Left colon (tissue), 2 donors: ENCODE results near the gene MTA3. TPM values are rescaled to one million over a fixed set of nuclear protein-coding genes. Genes with fewer than 3 reads are reported as not detected.

Experiments
- ATAC-seq: fragments of 200-7000 bp; cut with Tn5 transposase; one replicate; pipeline ENCODE4 v1.9.1; 2020; ENCODE audit warnings: mild to moderate bottlenecking, moderate library complexity
- DNase-seq, 2 donors: peaks; one replicate each; pipeline ENCODE4 v3.0.0-alpha.2; 2020
- intact Hi-C, 2 donors: fragments of 100-400 bp; cut with DNase I in 1 of 2; cut with micrococcal nuclease in 1 of 2; formaldehyde crosslinking; loops; one replicate each; pipeline versions ENCODE4 v1.11.2 to v1.14.0; 2022; cut with DNase I, micrococcal nuclease
- total RNA-seq, 2 donors: library from RNA; stranded (reverse); fragmentation: NEBNext Ultra II Directional; extraction: Animal tissue kit (Norgen Biotek cat#: 25700); gene quantifications; one replicate each; pipeline ENCODE4 v1.2.1, GENCODE V29; 2021
- donor health status: DM: no; HTN: no; CAD: no.
- donor health status: DM: yes; HTN: yes; CAD: no.

The MTA3 gene
- total RNA-seq, 2 donors from 2014 or later, result 39.1 to 47.4 TPM

DNA sequence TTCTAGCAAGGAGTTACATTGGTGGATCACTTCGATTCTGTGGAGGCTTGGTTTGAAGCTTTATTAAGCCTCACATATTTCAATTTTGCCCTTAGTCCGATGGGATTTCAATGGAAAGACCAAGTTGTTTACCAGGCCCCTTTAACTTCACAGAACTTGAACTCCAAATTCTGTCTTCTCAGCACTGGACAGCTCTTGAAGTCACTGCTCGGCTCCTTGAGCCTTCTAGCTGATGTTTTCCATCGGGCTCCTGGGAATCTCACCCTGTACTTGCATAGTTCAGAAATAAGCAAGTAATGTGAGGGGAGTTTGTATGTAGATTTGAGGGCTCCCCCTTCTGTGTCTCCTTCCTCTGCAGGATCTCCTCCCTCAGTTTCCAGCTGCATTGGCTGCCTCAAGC is 180.4 kb downstream of the MTA3 start:
- intact Hi-C loops, result no loop called here
- ATAC-seq (no peak), DNase-seq (no peak)

DNA sequence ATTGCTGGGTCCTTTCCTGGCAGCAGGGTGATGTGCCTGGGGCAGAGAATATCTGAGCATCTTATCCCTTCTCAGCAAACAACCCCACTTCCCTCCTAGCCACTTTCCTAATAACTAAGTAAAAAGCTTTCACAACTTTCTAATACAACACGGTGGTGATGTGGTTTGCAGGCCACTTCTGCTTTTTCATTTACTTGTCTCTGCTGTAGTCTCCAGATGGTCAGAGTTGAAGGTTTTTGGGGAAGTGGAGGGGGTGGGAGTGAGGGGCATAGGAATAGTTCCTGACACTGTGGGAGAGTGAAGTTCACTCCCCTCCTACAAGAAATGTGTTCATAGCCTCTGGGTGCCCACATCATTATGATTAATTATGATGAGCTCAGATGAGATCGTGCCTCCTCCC is 183.9 kb downstream of the MTA3 start:
- DNase-seq, result no peak

DNA sequence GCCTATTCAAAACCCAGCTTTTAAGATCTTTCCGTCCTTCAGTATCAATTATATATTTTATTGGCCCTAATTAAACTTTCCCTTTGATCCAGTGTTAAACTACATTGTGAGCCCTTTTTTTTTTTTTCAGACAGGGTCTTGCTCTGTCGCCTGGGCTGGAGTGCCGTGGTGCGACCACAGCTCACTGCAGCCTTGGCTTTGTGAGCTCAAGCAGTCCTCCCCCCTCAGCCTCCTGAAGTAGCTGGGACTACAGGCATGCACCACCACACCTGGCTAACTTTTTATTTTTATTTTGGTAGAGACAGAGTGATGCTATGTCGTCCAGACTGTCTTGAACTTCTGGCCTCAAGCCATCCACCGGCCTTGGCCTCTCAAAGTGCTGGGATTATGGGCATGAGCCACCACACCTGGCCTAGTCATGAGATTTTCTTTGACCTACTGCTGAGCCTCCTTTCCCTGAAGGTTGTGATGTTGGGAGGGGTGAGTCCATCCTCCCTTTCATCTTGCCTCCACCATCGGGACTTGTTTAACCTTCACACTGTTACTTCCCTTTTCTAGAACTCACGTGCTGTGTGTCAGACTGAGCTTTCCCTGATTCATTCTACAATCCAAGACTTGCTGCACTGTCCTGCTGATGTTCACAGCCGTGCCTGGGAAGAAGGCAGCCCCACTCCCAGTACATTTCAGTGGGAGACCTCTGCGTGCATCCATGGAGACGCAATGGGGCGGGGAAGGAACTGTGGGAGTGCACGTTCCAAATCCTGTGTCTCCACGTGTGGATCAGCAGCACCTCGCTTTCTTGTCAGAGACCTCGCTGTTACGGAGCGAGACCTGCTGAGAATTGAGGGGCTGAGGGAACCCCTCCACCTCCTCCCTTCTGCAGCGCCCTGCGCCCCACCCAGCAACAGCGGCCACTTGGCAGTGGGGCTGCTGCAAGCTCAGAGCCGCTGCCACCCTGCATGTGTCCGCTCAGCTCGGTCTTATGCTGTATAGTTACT is 184.7 kb downstream of the MTA3 start:
- DNase-seq (no peak), ATAC-seq (no peak)
- intact Hi-C loops, result no loop called here

More for the DNA sequence above, 183.9 kb downstream of the MTA3 start:
- intact Hi-C loops, result no loop called here
- ATAC-seq, result no peak

DNA sequence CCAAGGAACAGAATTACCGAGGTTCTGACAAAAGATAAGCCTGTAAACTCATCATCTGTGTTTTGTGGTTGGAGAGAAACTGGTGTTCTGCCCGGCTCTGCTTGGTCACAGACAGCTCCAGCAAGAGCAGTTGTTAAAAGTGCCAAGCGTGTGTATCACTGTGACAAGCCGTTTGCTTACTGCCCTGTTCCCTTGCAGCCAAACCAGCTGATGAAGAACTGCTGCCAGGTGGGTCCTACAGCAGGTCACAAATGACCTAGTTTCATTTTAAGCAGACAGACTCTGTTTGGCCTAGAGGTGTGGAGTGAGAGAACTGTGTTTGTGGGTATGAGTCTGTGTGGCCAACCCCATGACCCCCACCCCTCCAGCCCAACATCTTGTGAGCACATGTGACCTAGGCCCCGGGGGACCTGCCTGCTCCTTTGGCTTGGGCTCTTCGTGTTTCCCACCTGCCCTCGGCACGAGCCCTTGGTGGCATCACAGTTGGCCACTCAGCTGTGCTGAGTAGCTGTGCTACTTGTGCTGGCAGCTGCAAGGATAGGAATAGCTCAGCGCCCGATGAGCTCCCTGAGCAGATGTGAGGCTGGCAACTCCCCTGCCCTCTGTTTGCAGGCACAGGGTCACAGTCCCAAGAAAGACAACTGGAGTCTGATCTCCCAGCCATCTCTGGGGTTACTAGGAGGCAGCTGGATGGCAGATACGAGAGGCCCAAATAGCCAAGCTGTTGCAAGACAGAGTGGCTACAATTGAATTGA is 185.8 kb downstream of the MTA3 start:
- no peak for DNase-seq
- ATAC-seq, result no peak
- intact Hi-C loops, result no loop called here

DNA sequence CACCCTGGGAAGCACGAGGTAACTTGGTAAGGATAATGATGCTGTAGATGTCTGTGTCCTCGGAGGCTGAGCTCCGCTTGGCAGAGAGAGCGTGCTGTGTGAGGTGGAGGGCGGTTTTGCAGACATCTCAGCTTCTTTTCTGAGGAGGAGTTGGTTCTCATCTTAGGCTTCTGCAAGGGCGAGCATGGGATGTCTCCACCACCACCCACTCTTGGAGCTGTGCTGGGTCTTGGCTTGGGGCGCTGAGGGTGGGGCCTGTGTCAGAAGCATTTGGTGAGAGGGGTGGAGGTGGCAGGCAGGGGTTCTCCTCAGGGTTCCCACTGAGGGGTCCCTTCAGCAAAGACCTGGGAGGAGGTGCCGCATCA is 186.3 kb downstream of the MTA3 start:
- DNase-seq (no peak), ATAC-seq (no peak)
- intact Hi-C loops, result no loop called here

DNA sequence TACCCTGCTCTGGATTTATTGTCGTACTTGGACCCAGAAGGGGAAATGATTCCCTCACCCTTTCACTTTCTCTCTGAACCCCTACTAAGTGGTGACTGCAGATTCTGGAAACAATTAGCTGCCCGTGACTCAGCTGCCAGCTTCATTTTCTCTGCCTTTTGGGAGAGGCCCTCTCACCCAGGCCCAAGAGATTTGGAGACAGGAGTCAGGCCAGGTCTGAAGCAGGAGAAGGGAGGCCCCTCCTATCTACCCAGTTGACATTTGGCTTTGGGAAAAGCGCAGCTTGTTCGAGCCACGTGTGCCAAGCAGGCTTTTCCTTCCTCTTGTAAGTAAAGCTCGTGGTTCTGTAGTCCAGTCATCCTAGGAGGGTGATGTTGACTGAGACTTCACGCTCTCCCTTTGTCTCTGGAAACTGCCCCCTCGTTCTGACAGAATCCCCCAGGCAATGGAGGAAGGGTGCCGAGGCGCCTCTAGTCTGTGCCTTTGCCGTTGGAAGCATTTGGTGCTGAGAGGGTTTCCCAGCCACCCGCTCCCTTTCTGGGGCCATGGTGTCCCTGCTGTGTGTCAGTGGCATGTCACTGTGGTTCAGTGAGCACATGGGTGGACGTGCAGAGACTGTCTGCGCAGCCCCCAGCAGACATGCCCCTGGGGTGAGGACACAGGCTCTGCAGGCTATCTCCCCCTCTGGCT is 186.9 kb downstream of the MTA3 start:
- intact Hi-C loops, result no loop called here
- DNase-seq, result no peak
- ATAC-seq, result no peak

DNA sequence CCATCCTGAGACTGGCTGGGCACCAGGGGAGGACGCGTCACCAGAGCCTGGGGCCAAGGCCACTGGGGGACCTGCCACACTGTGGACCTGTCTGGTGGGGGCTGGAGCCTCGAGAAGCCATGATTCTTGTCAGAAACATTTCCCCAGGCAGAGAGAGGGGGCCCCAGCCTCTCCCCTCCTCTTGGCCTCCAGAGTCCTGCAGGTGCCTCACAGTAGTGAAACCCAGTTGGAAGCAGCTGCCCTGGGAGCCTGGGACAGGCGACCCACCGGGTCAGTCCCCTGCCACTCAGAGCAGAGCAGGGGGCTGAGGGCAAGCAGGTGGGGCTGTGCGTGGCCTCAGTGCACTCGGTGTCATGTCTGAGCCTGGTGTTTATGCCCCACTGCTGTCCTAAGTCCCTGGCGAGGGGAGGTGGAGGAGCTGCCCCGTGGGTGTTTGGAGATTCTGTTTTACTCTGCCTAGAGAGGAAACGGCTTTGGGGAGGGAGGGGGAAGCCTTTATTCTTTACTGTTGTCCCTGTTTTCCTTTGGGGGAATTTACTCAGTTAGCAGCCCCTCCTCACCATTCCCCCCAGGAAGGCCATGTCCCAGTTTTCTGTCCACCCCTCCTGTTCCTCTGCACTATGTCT is 187.8 kb downstream of the MTA3 start:
- intact Hi-C loops, result no loop called here
- no peak for ATAC-seq
- DNase-seq, result no peak

DNA sequence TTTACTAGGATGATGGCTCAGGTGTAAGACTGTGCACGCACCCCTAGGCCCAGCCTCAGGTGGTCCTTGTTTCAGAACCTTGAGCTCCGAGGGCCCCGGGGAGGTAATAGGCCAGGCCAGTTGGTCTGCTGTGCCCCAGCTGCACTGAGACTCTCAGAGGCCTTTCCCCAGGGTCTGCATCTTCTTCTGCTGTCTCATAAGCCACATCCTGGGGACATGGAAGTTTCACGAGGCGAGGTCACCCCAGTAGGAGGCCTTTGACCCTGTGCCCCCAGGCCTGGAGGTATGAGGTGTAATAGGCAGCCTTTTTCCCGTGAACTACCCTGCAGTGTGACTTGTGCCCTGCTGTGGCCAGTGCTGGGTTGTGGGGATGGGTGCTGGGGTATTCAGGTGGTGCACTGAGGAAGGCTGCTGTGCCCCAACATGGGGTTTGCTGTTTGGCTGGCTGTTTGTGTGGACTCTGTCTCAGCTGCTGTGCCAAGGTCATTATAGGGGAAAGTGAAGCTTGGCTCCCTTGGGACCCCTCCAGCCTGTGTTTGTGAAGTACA is 188.6 kb downstream of the MTA3 start:
- DNase-seq (no peak), ATAC-seq (no peak)

DNA sequence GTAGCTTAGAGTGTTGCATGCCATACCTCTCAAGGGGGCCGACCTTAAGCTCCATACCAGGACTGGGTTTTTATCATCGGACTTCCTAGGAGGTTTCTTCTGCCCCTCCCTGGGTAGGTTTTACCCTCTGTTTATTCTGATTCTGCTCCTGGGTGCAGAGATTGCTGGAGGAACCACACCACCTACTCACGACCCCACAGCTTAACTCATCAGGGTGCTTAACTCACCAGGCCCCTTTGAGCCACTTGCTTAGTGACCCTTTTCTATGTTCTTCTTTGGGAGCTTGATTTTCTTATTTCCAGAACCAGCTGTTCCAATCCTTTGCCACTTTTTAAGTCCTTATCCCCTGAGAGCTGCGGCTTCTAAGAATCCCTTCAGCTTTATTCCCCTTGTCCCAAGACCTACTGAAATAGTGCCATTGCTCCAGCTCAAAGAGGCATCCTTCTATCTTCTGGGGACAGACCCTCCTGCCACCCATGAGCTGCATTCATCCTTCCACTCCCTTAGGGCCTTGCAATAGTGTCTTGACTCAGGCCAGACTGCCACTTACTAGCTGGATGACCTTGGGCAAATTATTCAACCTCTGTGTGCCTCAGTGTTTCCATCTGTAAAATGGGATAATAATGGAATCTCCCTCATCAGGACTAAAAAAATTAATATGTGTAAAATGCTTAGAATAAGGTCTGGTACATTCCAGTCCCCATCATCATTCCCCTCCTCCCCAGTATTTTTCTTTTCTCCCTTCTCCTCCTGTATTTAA is 189.7 kb downstream of the MTA3 start:
- no peak for DNase-seq
- intact Hi-C loops, result no loop called here
- no peak for ATAC-seq

More for the DNA sequence above, 188.6 kb downstream of the MTA3 start:
- intact Hi-C loops, result no loop called here

DNA sequence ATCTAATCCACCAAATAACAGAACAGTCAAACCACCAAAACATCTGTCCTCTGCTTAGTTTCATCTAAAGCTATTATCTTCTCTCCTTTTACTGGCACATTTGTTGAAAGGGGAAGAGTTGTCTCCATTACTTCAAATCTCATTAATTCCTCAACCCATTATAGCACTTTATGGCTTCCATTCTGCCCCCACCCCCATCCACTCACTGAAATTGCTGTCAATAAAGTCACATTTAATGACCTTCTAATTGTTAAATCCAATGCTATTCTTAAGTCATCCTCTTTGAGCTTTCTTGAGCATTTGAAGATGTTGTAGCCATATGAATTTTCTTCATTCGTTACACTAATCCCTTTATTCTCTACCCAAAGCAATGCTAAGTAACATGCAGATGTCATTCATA is 190.3 kb downstream of the MTA3 start:
- ATAC-seq (no peak), DNase-seq (no peak)
- intact Hi-C loops, result no loop called here

DNA sequence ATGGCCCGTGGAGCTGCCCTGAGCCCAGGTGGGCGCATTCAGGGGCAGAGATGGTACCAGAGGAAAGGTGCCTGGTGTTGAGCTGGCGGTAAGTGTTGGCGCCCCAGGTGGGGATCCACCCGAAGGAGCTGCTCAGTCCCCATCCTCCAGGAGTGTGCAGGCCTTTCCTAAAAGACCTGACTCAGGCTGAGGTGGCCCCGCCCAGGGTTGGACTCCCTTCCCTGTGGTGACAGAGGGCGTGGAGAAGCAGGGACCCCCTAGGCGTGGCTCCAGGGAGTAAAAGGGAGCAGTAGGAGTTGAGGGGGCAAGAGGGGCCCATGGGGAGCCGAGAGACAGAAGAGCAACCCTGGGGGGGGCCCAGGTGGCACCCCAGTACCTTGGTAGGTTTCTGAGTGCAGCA is 193.1 kb downstream of the MTA3 start:
- ATAC-seq (peak; percentile 17), DNase-seq (no peak)
- intact Hi-C loops, result no loop called here

DNA sequence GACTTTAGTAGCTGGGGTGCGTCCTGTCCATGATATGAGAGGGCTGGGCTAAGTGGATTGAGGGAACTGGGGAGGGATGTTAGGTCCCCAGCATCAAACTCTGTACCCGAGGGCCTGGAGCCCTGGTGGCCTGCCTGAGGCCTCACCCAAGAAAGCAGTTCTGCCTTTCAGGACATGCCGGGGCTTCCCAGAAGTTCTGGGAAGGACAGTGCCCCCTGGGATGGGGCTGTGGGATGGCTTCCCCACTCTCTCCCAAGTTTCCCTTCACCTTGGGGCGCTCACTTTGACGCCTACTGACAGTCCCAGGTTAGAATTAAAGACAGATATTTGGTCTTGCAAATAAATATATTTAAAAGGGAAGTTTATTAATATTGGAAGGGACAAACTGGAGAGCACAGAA is 193.7 kb downstream of the MTA3 start:
- no peak for DNase-seq
- intact Hi-C loops, result no loop called here
- ATAC-seq, result no peak

DNA sequence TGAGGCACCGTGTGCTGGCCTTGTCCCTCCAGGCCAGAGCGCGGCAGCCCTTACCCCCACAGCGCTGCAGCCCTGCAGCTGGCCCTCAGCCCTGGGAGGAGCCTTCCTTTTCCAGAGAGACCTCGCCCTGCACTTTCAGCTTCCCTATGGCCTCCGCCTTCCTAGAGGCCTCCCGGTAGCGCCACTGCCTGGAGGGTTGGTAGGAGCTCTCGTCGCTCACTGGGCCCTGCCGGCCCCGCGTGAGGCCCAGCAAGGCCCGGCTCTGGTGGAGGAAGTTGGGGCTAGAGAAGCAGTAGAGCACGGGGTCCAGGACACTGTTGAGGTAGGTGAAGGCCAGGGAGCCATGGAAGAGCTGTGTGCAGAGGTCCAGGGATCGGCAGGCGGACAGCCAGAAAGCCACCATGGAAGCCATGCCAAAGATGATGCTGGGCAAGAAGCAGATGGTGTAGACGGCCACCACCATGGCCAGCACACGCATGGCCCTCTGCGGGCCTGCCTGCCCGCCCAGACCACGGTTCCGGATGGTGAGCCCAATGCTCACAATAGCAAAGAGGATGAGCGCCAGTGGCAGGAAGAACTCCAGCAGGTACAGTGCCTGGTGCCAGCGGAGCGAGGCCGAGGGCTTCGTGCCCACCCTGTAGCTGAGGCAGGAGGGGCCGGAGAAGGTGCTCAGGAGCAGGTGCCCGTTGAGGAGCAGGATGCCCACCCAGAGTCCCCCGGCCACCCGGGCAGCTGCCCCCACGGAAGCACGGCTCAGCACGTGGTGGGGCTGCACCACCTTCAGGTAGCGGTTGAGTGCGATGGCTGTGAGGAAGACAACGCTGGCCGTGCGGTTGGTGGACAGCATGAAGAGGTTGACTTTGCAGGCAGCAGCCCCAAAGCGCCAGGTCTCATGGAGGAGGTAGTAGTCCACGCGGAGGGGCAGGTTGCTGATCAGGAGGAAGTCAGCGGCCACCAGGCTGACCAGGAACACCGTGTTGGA is 194.7 kb downstream of the MTA3 start:
- intact Hi-C loops, result no loop called here
- no peak for DNase-seq
- ATAC-seq, result peak; percentile 34

DNA sequence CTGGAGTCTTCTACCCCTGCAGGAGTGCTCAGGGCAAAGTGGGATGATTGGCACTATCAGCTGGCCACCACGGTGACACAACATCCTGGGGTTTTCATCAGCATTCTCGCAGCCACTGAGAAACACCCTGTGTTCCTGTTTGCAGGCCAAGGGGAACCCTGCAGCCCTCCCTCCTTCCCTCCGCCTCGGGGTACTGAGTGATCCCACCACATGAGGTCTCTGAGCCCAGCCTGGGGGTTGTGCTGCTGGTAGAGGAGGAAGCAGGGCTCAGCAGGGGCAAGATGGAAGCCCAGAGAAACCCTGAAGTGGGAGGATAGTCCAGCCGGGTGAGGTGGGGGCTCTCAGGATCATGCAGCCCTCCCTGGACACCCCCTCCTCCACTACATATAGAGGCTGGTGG is 195.7 kb downstream of the MTA3 start, which contains the start of gene OXER1:
TSS of gene OXER1 (minus strand) at position 40 of the 400 bp plus-strand sequence. CDS start 73 bp downstream, outside the sequence.
- no peak for DNase-seq
- intact Hi-C loops, result no loop called here
- no peak for ATAC-seq

DNA sequence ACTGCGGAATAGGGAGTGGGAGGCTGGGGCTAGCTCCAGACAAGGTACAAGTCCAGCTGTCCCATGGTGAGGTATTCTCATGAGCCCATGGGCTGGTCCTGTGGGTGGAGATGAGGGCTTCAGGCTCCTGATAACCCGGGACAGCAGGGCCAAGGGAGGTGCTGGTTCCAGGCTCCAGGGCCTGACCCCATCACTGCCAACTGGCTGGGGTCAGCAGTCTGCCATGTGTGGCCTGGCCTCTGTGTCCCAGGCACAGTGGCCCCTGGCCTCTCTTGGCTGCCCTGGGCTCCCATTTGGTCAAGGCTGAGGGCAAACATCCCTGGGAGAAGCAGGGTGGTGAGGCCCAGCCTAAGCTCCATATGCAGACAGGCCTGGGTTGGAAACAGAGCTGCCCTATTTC is 196.5 kb downstream of the MTA3 start:
- intact Hi-C loops, result no loop called here
- ATAC-seq (no peak), DNase-seq (no peak)

DNA sequence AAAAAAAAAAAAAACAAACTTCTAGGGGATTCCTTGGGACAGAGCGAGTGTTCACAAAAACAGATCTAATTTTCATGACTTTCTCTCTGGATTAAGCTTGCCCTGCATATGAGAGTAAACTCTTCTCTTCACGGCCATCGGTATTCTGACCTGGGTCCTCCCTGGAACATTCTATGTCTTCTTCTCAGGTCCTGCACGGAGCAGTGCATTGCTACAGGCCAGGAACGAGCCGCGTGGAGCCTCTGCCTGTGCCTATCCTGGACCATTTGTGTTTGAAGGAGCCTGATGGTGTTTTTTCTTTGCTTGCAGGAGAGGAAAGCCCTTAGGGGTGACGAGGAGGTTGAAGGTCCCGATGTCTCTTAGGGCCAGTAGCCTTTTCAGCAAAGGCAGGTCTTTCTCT is 197.3 kb downstream of the MTA3 start:
- DNase-seq (no peak), ATAC-seq (no peak)
- intact Hi-C loops, result no loop called here
